NCI-H526 treated with DMSO at 0.1 percent for 48 hours (cell line): ENCODE data around the gene SNX25.
"Not testable (repeated sequence)": the region's sequence is repeated elsewhere in the genome, so short reads cannot be mapped to it uniquely, and the experiment has no call there.

Experiments used
- DNase-seq: peaks from one replicate; lab custom pipeline; 2025; lab: John Stamatoyannopoulos, UW

Gene SNX25

DNA sequence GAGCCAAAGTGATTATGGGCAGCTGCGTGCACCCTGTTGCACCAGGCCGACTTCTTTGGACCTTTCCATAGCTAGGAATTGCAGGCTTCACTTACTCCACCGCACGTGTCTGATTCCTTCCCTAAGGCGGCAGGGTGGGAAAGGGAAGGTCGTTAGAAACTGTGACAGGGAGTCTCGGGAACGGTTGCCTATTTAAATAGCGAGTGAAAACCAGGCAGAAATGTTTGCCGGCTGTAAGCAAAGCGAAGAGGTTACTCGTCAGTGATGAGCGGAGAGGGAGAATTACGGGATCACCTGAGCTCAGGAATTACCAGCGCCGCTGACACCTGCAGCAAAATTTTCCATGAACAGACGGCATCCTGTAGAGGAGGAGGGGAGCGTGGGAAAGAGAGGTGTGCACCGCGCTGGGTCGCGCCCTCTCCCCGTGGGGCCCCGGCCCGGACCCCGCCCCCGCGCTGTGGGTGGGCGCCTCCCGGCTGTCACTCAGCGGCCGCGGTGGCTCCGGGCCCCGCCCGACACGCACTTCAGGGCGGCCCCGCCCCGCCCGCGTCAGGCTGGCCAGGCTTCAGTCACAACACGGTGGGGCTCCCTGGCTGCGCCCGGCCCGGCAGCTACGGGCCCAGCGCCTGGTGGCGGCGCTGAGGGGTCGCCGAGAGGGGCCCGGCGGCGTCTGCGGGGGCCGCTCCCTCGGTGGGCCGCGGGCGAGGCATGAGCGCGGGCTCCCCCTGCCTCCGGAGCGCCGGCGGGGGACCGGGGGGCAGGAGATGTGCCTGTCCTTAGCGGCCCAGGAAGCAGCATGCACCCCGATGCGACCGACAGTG is at the start of gene SNX25:
SNX25 (plus strand) TSS at position 568 of the 821 bp plus-strand sequence; CDS start at position 797, 229 bp downstream.
- DNase-seq, result peak; percentile 85

DNA sequence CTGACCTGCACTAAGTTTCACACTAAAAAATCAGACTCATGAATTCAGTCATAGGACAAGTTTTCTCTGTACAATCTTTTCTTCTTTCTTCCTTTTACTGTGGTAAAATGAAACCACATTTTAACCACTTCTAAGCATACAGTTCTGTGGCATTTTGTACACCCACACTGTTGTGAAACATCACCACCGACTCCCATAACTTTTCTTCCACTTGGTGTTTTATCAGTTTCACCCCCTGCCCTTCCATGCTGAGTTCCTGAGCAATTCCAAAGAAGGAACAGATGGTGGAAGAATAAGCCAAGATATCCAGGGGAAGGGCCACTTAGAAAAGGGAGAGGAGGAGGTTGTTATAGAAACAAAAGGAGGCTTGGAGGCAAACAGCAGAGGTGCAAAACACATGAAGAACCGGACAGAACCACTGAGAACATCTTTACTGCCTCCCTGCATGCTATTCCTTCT is 43.8 kb upstream of the SNX25 start:
- no peak for DNase-seq

GRCh38 chr4:185167234-185167633 is 42.2 kb upstream of the SNX25 start:
- DNase-seq, result no peak

GRCh38 chr4:185171373-185172071 is 37.9 kb upstream of the SNX25 start:
- no peak for DNase-seq

DNA sequence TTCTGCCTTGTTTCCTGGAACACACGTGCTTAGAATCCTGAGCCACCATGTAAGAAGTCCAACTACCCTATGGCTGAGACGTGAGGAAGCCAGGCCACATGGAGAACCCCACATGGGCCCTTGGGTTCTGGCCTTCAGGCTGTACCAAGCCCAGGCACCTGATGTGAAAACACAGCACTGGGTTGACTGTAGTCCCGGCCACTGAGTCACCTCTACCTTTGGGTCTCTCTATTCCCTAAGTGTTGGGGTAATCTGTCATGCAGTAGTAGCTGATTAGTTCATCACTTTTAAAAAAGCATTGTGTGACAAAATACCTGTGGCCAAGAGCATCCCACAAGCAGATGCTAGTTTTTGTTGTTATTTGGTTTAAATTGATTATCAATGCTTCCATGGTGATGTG is 29.9 kb upstream of the SNX25 start:
- no peak for DNase-seq

GRCh38 chr4:185182239-185182638 is 27.2 kb upstream of the SNX25 start:
- no peak for DNase-seq

DNA sequence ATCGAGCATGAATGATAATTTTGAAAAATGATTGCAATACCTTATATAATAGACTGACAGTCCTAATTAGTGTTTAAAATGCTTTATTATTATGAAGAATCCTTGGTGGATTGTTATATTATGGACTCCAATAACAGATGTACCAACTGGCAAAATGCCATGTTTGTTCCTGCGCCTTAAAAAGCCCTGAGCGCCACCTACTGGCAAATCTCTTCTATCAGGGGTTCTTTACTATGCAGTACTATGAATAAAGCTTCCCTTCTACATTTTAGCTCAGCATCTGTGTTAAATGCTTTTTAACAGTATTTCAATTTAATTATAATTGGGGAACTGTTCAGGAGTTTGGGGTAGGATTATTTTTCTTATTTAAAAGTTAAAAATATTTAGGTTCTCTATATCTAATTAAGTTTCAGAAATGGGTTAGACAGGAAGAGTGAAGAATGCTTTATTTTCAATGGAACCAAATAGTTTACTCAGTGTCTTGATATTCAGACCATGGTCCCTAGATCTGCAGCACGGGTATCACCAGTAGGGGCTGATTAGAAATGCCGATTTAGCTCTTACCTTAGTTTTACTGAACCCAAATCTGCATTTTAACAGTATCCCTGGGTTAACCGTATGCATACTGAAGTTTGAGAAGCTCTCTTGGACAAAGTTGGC is 25.6 kb upstream of the SNX25 start:
- peak; percentile 50 for DNase-seq

DNA sequence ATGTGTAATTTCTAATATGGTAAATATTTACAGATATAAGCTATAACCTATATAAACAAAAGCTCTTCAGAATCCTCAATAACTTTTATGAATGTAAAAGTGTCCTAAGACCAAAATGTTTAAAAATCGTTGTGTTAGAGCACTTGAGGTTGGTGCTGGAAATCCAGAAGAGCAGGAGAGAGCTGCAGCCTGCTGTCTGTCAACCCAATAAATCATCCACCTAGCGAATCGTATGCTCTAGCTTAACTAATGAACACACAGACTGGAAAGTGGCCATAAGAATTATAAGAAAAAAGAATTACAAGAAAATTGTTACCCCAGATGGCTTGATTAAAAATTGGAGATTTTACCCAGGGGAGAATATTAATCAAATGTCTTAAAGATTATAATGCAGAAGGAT is 22.6 kb upstream of the SNX25 start:
- no peak for DNase-seq

GRCh38 chr4:185189606-185190305 is 19.6 kb upstream of the SNX25 start:
- DNase-seq, result no peak

GRCh38 chr4:185190306-185190856 is 19.0 kb upstream of the SNX25 start:
- no peak for DNase-seq

DNA sequence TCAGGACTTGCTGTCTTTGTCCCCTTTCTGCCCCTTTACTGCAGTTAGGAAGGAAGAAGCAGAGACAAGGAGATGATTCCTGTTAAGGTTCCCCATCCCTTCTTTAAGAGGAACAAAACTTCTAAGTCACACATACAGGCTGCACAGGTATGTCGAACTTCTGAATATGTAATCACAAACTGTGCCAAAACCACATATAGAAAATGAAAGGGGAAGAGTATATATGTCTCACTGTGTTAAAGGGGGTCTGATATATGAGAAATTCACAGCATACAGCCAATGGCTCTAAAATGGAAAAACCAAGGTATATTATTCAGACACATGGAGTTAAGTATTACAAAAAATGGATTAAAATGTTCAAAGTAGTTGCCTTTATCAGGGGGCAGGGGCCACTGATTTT is 17.3 kb upstream of the SNX25 start:
- no peak for DNase-seq

DNA sequence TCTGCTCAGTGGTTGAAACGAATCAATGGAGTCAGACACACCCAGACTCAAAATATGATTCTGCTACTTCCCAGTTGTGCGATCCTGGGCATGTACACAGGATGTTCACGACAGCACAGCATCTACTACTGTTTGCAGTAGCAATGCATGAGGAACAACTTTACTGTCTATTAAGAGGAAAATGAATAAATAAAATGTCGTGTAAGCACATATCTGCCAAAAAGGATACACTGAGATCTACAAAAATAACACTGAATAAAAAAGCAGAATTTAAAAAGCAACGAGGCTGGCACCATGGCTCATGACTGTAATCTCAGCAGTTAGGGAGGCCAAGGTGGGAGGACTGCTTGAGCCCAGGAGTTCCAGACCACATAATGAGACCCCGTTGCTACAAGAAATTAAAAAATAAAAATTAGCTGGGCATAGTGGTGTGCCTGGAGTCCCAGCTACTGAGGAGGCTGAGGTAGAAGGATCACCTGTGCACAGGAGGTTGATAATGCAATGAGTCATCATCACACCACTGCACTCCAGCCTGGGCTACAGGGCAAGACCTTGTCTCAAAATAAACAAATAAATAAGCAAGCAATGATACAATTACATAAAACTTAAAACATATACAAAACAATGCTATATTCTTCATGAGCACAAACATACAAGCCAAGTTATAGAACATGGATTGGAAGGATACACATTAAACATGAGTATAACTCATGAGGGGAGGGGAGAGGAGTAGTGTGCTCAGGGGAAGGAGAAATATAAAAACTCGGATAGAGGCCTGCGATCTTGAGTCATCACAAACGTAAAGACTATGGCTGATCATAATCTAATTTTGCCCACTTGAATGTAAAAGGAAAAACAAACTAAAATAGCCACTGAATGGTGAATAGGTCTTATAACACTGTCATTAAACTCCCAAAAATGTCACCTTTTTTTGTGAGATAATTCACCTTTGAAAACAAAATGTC is 14.2 kb upstream of the SNX25 start:
- DNase-seq, result no peak

DNA sequence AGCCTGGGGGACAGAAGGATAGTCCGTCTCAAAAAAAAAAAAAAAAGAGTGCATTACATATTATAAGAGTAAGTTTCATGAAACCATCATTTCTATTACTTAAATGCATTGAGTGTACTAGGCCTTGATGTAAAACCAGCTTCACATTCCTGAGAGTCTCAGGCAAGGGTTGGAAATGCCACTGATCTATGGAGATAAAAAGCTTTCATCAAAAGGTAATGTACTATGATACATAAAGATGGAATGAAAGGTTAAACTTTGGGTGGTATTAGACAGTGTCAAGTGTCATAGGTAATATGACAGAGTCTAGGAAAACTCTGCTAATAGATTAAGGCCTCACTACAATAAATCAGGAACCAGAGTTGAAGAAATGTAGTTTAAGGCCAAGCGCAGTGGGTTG is 13.0 kb upstream of the SNX25 start:
- no peak for DNase-seq

DNA sequence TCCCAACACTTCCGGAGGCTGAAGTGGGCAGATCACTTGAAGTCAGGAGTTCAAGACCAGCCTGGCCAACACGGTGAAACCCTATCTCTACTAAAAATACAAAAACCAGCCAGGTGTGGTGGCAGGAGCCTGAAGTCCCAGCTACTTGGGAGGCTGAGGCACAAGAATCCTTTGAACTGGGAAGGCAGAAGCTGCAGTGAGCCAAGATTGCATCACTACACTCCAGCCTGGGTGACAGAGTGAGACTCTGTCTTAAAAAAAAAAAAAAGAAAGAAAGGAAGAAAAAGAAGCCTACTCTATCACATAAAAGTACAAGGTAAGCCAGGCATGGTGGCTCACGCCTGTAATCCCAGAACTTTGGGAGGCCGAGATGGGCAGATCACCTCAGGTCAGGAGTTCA is 11.2 kb upstream of the SNX25 start:
- not testable (repeated sequence) for DNase-seq

GRCh38 chr4:185201977-185202962 is 7.1 kb upstream of the SNX25 start:
- no peak for DNase-seq

- peak; percentile 31 for DNase-seq
These were observed 6.4 kb upstream of the SNX25 start for GRCh38 chr4:185202984-185203485.

GRCh38 chr4:185203486-185204237 is 5.7 kb upstream of the SNX25 start, which contains the start of gene CFAP97:
CFAP97 (minus strand) TSS chr4:185204000; CDS start chr4:185191196, 12,804 bp downstream.
- DNase-seq, result peak; percentile 19

GRCh38 chr4:185204238-185204910 is 5.0 kb upstream of the SNX25 start:
- no peak for DNase-seq
